Measurements from ENCODE around the gene ARHGEF39. TPM values are rescaled to one million over a fixed set of nuclear protein-coding genes. Genes with fewer than 3 reads are reported as not detected.
A peak's percentile ranks its signal among the peaks of the same experiment; 100 is the strongest.

The ARHGEF39 gene
- total and polyA plus RNA-seq, 9 of the 15 experiments (the other 6 are each of a cell fraction or from before 2014, with no cell fraction given) = 2.8 to 21.7 (median 12.9) TPM

DNA sequence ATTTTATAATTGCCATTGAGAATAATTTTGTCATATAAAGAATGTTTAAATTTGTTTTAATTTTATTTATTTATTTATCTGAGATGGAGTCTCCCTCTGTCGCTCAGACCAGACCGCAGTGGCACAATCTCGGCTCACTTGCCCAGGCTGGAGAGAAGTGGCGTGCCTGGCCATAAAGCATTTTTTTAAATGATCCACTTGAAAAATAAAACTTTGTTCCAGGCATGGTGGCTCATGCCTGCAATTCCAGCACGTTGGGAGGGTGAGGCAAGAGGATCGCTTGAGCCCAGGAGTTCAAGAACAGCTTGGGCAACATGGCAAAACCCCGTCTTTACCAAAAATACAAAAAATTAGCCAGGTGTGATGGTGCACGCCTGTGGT is 12.2 kb downstream of the ARHGEF39 start:
- TF ChIP-seq ZNF274 (IDR thresholded peaks at IDR 0.05; ENCODE audit: borderline replicate concordance, low read depth, low read length) = no peak
- TF ChIP-seq FOSL1 (tag; conservative IDR thresholded peaks at IDR 0.05) = 0 out of 2 replicates have a peak, but pooled peaks have one; percentile 2
- TF ChIP-seq JUND (IDR thresholded peaks at IDR 0.05; ENCODE audit: borderline replicate concordance, low read depth, low read length) = no peak
- no peak for TF ChIP-seq JUND (tag; IDR thresholded peaks at IDR 0.05; ENCODE audit: borderline replicate concordance, low read depth, low read length)
- ChIA-PET CTCF (ENCODE audit: low intra/inter-chr PET ratio) (no interaction called here), POLR2A (interaction anchor here (0.6 kb wide), 1 partner anchor 168 kb away, joined by 3 read pairs; no protein-coding TSS in a partner anchor)
- H3K9ac ChIP-seq (ENCODE audit: insufficient read depth in 1 of 2, low read depth in 2 of 2, low read length in 2 of 2) = no peak overlapping the region
- H2AFZ ChIP-seq (ENCODE audit: low read depth, low read length) = no peak overlapping the region
- H3K4me1 ChIP-seq (replicated peaks in 1 of 2; ENCODE audit: control insufficient read depth in 2 of 2, insufficient read depth in 2 of 2, low read length in 2 of 2) = peaks cover 27 to 31% of the 10 kb centered on the region in 2 experiments
- no peak overlapping the region for H3K4me2 ChIP-seq (ENCODE audit: insufficient read depth, low read length)
- H3K27ac ChIP-seq (ENCODE audit: extremely low read depth, low read depth, low read length) = no peak overlapping the region
- intact Hi-C loops (cut with micrococcal nuclease) (no loop called here), in situ Hi-C loops (cut with MboI) (no loop called here)
- no peaks in the 10 kb centered on the region for H3K79me2 ChIP-seq (ENCODE audit: control insufficient read depth, insufficient read depth, low read length)
- H3K36me3 ChIP-seq (ENCODE audit: control insufficient read depth, insufficient read depth, low read length) = no peaks in the 10 kb centered on the region
- no peak for ATAC-seq
- BruUV-seq (replicated peaks) = no TSS peak
- no peak for DNase-seq (ENCODE audit: extremely low read depth in 1 of 4, low spot score in 3 of 4)
- no peak overlapping the region for H3K4me3 ChIP-seq
- no peaks in the 10 kb centered on the region for H3K9me1 ChIP-seq (ENCODE audit: control insufficient read depth, insufficient read depth, low read length)
- no peaks in the 10 kb centered on the region for H4K20me1 ChIP-seq (replicated peaks; ENCODE audit: control insufficient read depth, insufficient read depth, low read length)
- H3K9me3 ChIP-seq (replicated peaks; ENCODE audit: control insufficient read depth, insufficient read depth, low read depth, low read length) = no peaks in the 10 kb centered on the region
- no peak for FAIRE-seq
- WGBS (ENCODE audit: insufficient coverage, low coverage, missing lambda C conversion rate) = 73% methylated on average over 5 of the region's 8 CpGs
- no peaks in the 10 kb centered on the region for H3K27me3 ChIP-seq (ENCODE audit: control insufficient read depth in 2 of 2, insufficient read depth in 2 of 2, low read length in 2 of 2)

- POLR2A ChIA-PET = interaction anchor here (0.6 to 0.7 kb wide), 3 partner anchors 13 to 807 kb away, joined by 3 read pairs; no protein-coding TSS in a partner anchor
- Histone ChIP-seq H2AFZ (ENCODE audit: low read depth, low read length) (no peak overlapping the region), H3K4me1 (replicated peaks in 1 of 2; ENCODE audit: control insufficient read depth in 2 of 2, insufficient read depth in 2 of 2, low read length in 2 of 2) (peaks cover 24 to 34% of the 10 kb centered on the region in 2 experiments), H3K9ac (ENCODE audit: insufficient read depth in 1 of 2, low read depth in 2 of 2, low read length in 2 of 2) (no peak overlapping the region), H3K36me3 (ENCODE audit: control insufficient read depth, insufficient read depth, low read length) (no peaks in the 10 kb centered on the region), H3K27me3 (ENCODE audit: control insufficient read depth in 2 of 2, insufficient read depth in 2 of 2, low read length in 2 of 2) (no peaks in the 10 kb centered on the region), H3K9me1 (ENCODE audit: control insufficient read depth, insufficient read depth, low read length) (no peaks in the 10 kb centered on the region), H3K27ac (ENCODE audit: extremely low read depth, low read depth, low read length) (no peak overlapping the region), H3K79me2 (ENCODE audit: control insufficient read depth, insufficient read depth, low read length) (no peaks in the 10 kb centered on the region), H3K9me3 (replicated peaks; ENCODE audit: control insufficient read depth, insufficient read depth, low read depth, low read length) (no peaks in the 10 kb centered on the region), H3K4me2 (ENCODE audit: insufficient read depth, low read length) (no peak overlapping the region), H4K20me1 (replicated peaks; ENCODE audit: control insufficient read depth, insufficient read depth, low read length) (no peaks in the 10 kb centered on the region), H3K4me3 (no peak overlapping the region)
- 54% methylated on average over 5 of the region's 7 CpGs for whole genome bisulfite sequencing (ENCODE audit: insufficient coverage, low coverage, missing lambda C conversion rate)
- DNase-seq (ENCODE audit: extremely low read depth in 1 of 4, low spot score in 3 of 4) (no peak), ATAC-seq (no peak), FAIRE-seq (no peak)
- CTCF ChIA-PET (ENCODE audit: low intra/inter-chr PET ratio) = no interaction called here
- BruUV-seq (replicated peaks) = no TSS peak
- in situ Hi-C loops (cut with MboI) = no loop called here
- intact Hi-C loops (cut with micrococcal nuclease) = no loop called here
- TF ChIP-seq PRDM10 (IDR thresholded peaks at IDR 0.05; ENCODE audit: partially characterized antibody) (peak; percentile 60), PHTF2 (CRISPR knock-in tag; IDR thresholded peaks at IDR 0.05) (no peak), SMARCE1 (IDR thresholded peaks at IDR 0.05) (no peak), XRCC5 (IDR thresholded peaks at IDR 0.05; ENCODE audit: low read depth, low read length) (no peak), FOXA3 (CRISPR knock-in tag; conservative IDR thresholded peaks at IDR 0.05 in 1 of 2, IDR thresholded peaks at IDR 0.05 in 1 of 2) (no peak), ERF (CRISPR knock-in tag; IDR thresholded peaks at IDR 0.05) (no peak), FOSL1 (tag; conservative IDR thresholded peaks at IDR 0.05) (peak; percentile 43), BRD9 (IDR thresholded peaks at IDR 0.05; ENCODE audit: low read depth, partially characterized antibody) (no peak)
Observed at GRCh38 chr9:35651956-35652828, 12.8 kb downstream of the ARHGEF39 start.
